Keratinocyte (primary cell): ENCODE measurements around the gene CHRD. TPM values are rescaled to one million over a fixed set of nuclear protein-coding genes. Genes with fewer than 3 reads are reported as not detected.

Experiments used
- DNase-seq: peaks from one replicate; pipeline ENCODE4 v3.0.0-alpha.2; 2011; ENCODE audit warnings: low read depth, missing footprints, low spot score
- FAIRE-seq: peaks from 2 replicates; lab custom pipeline; 2011; peaks lifted over from hg19 to GRCh38; lab: Jason Lieb, UNC
- H2AFZ ChIP-seq: 2 replicates; pipeline ENCODE4 v1.6.0; 2012; ENCODE audit warnings: low read length, control low read depth, inconsistent platforms; ENCODE audit not compliant: control insufficient read depth
- H3K27ac ChIP-seq: 2 replicates; pipeline ENCODE4 v1.5.1; 2011; ENCODE audit warnings: low read length; ENCODE audit not compliant: control insufficient read depth, insufficient read depth
- H3K27me3 ChIP-seq: 3 replicates; pipeline ENCODE4 v1.6.0; 2011; ENCODE audit warnings: low read length; ENCODE audit not compliant: control insufficient read depth, insufficient read depth; ENCODE audit errors: extremely low read depth
- H3K36me3 ChIP-seq, 2 experiments: 2 replicates in 1 of 2; 3 replicates in 1 of 2; pipeline ENCODE4 v1.5.1; 2011; ENCODE audit warnings: low read length in 2 of 2, mild to moderate bottlenecking in 1 of 2; ENCODE audit not compliant: control insufficient read depth in 2 of 2, insufficient read depth in 2 of 2; ENCODE audit errors: extremely low read depth in 1 of 2
- H3K4me1 ChIP-seq: 3 replicates; pipeline ENCODE4 v1.5.1; 2011; ENCODE audit warnings: low read length; ENCODE audit not compliant: control insufficient read depth, insufficient read depth; ENCODE audit errors: extremely low read depth
- H3K4me2 ChIP-seq: 3 replicates; pipeline ENCODE4 v1.6.0; 2011; ENCODE audit warnings: low read depth, low read length; ENCODE audit not compliant: control insufficient read depth, insufficient read depth; ENCODE audit errors: extremely low read depth
- H3K4me3 ChIP-seq, 3 experiments: fragments of 200-600 bp in 1 of 3; sonication (generic) in 1 of 3; 2 replicates in 2 of 3; 3 replicates in 1 of 3; pipeline ENCODE4 v1.5.1; 2011 to 2016; ENCODE audit warnings: low read length in 3 of 3, mild to moderate bottlenecking in 3 of 3, control low read depth in 2 of 3, inconsistent platforms in 1 of 3, low read depth in 1 of 3, mixed read lengths in 1 of 3, mixed run types in 1 of 3, moderate library complexity in 1 of 3; ENCODE audit not compliant: control insufficient read depth in 2 of 3, insufficient read depth in 2 of 3; ENCODE audit errors: extremely low read depth in 1 of 3
- H3K79me2 ChIP-seq: 2 replicates; pipeline ENCODE4 v1.6.0; 2012; ENCODE audit warnings: low read length; ENCODE audit not compliant: control insufficient read depth, insufficient read depth
- H3K9ac ChIP-seq: 3 replicates; pipeline ENCODE4 v1.6.0; 2011; ENCODE audit warnings: low read length; ENCODE audit not compliant: control insufficient read depth, insufficient read depth; ENCODE audit errors: extremely low read depth
- H3K9me1 ChIP-seq: 3 replicates; pipeline ENCODE4 v1.6.0; 2011; ENCODE audit warnings: low read length; ENCODE audit not compliant: control insufficient read depth, insufficient read depth; ENCODE audit errors: extremely low read depth
- H3K9me3 ChIP-seq: 2 replicates; pipeline ENCODE4 v1.5.1; 2012; ENCODE audit warnings: low read depth, low read length; ENCODE audit not compliant: control insufficient read depth
- H4K20me1 ChIP-seq: 3 replicates; pipeline ENCODE4 v1.6.0; 2011; ENCODE audit warnings: low read length; ENCODE audit not compliant: control insufficient read depth, insufficient read depth; ENCODE audit errors: extremely low read depth
- EZH2 ChIP-seq: IDR thresholded peaks from one replicate; pipeline ENCODE4 v1.6.1; 2012; ENCODE audit warnings: inconsistent platforms, mild to moderate bottlenecking, low read length, moderate library complexity
- dilution Hi-C: fragments of 300-500 bp; cut with MboI; formaldehyde crosslinking; loops from one replicate; pipeline ENCODE4 v1.7.0; 2020; ENCODE audit warnings: low sequenced_read_pairs; ENCODE audit not compliant: extremely low pct_ligation_motif_present
- polyA plus RNA-seq, 5 experiments: library from polyadenylated mRNA; depleted of rRNA in 3 of 5; stranded (reverse) in 3 of 5; stranded (forward) in 1 of 5; unstranded in 1 of 5; fragments of >200 nt; gene quantifications; 1 replicate in 1 of 5; 2 replicates in 3 of 5; 3 replicates in 1 of 5; pipeline versions ENCODE4 v1.2.1 to v1.2.3, GENCODE V29; 2011 to 2012; ENCODE audit warnings: missing spikeins in 2 of 5, low read depth in 1 of 5, low replicate concordance in 1 of 5
- TF ChIP-seq, protein P1 (sequence below), 3 experiments: IDR thresholded peaks in 1 of 3; conservative IDR thresholded peaks in 1 of 3; optimal IDR thresholded peaks in 1 of 3; 2 replicates in 2 of 3; 3 replicates in 1 of 3; pipeline versions ENCODE3 to v1.5.1; 2011; ENCODE audit warnings: low read length in 3 of 3, mild to moderate bottlenecking in 3 of 3, moderate library complexity in 2 of 3, control low read depth in 1 of 3, inconsistent platforms in 1 of 3; ENCODE audit not compliant: insufficient read depth in 2 of 3; ENCODE audit errors: extremely low read depth in 1 of 3

Gene CHRD
- polyA plus RNA-seq, 1 donor (not counting 4 experiments of a cell fraction or from before 2014, with no cell fraction given), result not detected

DNA sequence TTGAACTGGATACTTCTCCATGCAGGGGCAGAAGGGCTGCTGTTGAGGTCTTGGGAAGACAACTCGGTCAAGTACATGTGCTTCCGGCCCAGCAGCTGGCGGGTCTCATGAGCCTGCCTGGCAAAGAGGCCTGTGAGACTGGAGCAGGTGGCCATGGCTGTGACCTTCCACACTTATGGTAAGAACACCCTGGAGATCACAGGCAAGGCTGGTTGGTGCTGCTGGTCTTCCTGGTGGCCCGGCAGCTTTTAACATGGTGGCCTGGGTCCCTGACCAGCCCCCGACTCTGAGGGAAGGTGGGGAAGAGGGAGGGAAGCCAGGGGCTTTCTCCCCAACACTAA is 15.4 kb downstream of the CHRD start:
- DNase-seq (no peak), FAIRE-seq (no peak)
- Histone ChIP-seq H3K79me2 (no peaks in the 10 kb centered on the region), H2AFZ (no peak overlapping the region), H4K20me1 (no peaks in the 10 kb centered on the region), H3K27ac (no peak overlapping the region), H3K9me1 (no peaks in the 10 kb centered on the region), H3K4me2 (no peak overlapping the region), H3K9me3 (no peaks in the 10 kb centered on the region), H3K4me3 (no peak overlapping the region), H3K9ac (no peak overlapping the region), H3K4me1 (no peaks in the 10 kb centered on the region), H3K27me3 (peaks cover 6% of the 10 kb centered on the region), H3K36me3 (no peaks in the 10 kb centered on the region)
- dilution Hi-C loops, result no loop called here
- TF ChIP-seq EZH2, result no peak
- TF ChIP-seq, protein P1, sequence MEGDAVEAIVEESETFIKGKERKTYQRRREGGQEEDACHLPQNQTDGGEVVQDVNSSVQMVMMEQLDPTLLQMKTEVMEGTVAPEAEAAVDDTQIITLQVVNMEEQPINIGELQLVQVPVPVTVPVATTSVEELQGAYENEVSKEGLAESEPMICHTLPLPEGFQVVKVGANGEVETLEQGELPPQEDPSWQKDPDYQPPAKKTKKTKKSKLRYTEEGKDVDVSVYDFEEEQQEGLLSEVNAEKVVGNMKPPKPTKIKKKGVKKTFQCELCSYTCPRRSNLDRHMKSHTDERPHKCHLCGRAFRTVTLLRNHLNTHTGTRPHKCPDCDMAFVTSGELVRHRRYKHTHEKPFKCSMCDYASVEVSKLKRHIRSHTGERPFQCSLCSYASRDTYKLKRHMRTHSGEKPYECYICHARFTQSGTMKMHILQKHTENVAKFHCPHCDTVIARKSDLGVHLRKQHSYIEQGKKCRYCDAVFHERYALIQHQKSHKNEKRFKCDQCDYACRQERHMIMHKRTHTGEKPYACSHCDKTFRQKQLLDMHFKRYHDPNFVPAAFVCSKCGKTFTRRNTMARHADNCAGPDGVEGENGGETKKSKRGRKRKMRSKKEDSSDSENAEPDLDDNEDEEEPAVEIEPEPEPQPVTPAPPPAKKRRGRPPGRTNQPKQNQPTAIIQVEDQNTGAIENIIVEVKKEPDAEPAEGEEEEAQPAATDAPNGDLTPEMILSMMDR (optimal IDR thresholded peaks at IDR 0.05 in 1 of 3, IDR thresholded peaks at IDR 0.05 in 1 of 3, conservative IDR thresholded peaks at IDR 0.05 in 1 of 3; ENCODE audit: extremely low read depth in 1 of 3, insufficient read depth in 2 of 3, low read length in 3 of 3), result no peak

DNA sequence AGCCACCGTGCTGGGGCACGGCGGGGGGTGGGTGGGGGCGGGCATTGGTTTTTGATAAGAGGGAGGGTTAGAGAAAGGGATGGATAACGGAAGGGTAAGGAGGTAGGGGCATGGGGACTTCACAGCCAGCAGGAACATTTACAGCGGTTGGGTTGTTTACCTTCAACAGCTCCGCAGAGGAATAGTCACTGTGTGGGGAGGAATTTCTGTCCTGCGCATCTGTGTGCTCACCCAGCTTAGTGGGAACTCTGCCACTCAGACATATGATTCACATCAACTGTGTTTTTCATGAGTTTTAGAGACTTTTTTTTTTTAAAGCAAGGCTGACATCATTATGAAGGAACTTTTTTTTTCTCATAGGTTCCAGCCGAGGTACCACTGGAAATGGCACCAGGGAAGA is 19.6 kb downstream of the CHRD start:
- DNase-seq, result no peak

More for the DNA sequence above, 19.6 kb downstream of the CHRD start:
- dilution Hi-C loops, result no loop called here
- Histone ChIP-seq H3K9me3 (no peaks in the 10 kb centered on the region), H3K4me3 (no peak overlapping the region), H2AFZ (no peak overlapping the region), H3K4me1 (no peaks in the 10 kb centered on the region), H4K20me1 (no peaks in the 10 kb centered on the region), H3K79me2 (no peaks in the 10 kb centered on the region), H3K4me2 (no peak overlapping the region), H3K9ac (no peak overlapping the region), H3K36me3 (no peaks in the 10 kb centered on the region), H3K9me1 (no peaks in the 10 kb centered on the region), H3K27me3 (peaks cover 16% of the 10 kb centered on the region), H3K27ac (no peak overlapping the region)
- TF ChIP-seq EZH2, result no peak
- TF ChIP-seq, protein P1 (optimal IDR thresholded peaks at IDR 0.05 in 1 of 3, IDR thresholded peaks at IDR 0.05 in 1 of 3, conservative IDR thresholded peaks at IDR 0.05 in 1 of 3; ENCODE audit: extremely low read depth in 1 of 3, insufficient read depth in 2 of 3, low read length in 3 of 3), result no peak
- no peak for FAIRE-seq
